GM12878 (cell line): Measurements from ENCODE around the gene UNC13D. TPM values are rescaled to one million over a fixed set of nuclear protein-coding genes. Genes with fewer than 3 reads are reported as not detected.

ENCODE experiments used
- ATAC-seq: fragments of 200-7000 bp; cut with Tn5 transposase; 3 replicates; pipeline ENCODE4 v1.9.1; 2020; ENCODE audit warnings: mild to moderate bottlenecking, moderate library complexity
- BruUV-seq: library from RNA; stranded (reverse); fragments of 400-500 nt; replicated peaks from 2 replicates; lab custom pipeline; 2021; lab: Mats Ljungman, UMichigan
- CTCF ChIA-PET: fragments of 300-600 bp; sonication (Branson Sonifier 250); formaldehyde crosslinking; extraction: SDS; loops from one replicate; lab custom pipeline; 2021; ENCODE audit warnings: inconsistent platforms; lab: Yijun Ruan, JAX
- POLR2A ChIA-PET: fragments of 350-600 bp; formaldehyde crosslinking; extraction: SDS; loops from one replicate; lab custom pipeline; 2021; ENCODE audit warnings: inconsistent platforms; lab: Charles Lee
- RAD21 ChIA-PET: fragments of 300-600 bp; sonication (Branson Sonifier 250); formaldehyde crosslinking; loops from one replicate; lab custom pipeline; 2023; ENCODE audit warnings: antibody characterized with exemption; ENCODE audit not compliant: unreplicated experiment; lab: Charles Lee
- SMC1A ChIA-PET: fragments of 300-600 bp; sonication (Branson Sonifier 250); formaldehyde crosslinking; loops from one replicate; lab custom pipeline; 2023; ENCODE audit not compliant: unreplicated experiment, uncharacterized antibody; lab: Charles Lee
- DNase-seq: peaks from one replicate; pipeline ENCODE4 v3.0.0-alpha.2; 2011; ENCODE audit warnings: low read depth, low spot score
- FAIRE-seq: peaks from 3 replicates; lab custom pipeline; 2011; peaks lifted over from hg19 to GRCh38; lab: Jason Lieb, UNC
- H2AFZ ChIP-seq: 2 replicates; pipeline ENCODE4 v1.6.0; 2011; ENCODE audit warnings: low read depth, low read length, control low read depth; ENCODE audit not compliant: control insufficient read depth
- H3K27ac ChIP-seq: 2 replicates; pipeline ENCODE4 v1.5.1; 2011; ENCODE audit warnings: control low read depth; ENCODE audit not compliant: control insufficient read depth, insufficient read depth
- H3K27me3 ChIP-seq, 2 experiments: replicated peaks in 1 of 2; 2 replicates each; pipeline versions ENCODE4 v1.6.0 to v1.6.1; 2011; ENCODE audit warnings: low read length in 1 of 2; ENCODE audit not compliant: control insufficient read depth in 2 of 2, insufficient read depth in 2 of 2
- H3K36me3 ChIP-seq, 2 experiments: 2 replicates each; pipeline ENCODE4 v1.5.1; 2011; ENCODE audit warnings: low read length in 1 of 2; ENCODE audit not compliant: control insufficient read depth in 2 of 2, insufficient read depth in 2 of 2
- H3K4me1 ChIP-seq: 2 replicates; pipeline ENCODE4 v1.6.1; 2011; ENCODE audit warnings: mild to moderate bottlenecking, low read length, moderate library complexity, mixed read lengths; ENCODE audit not compliant: control insufficient read depth, insufficient read depth
- H3K4me2 ChIP-seq: 2 replicates; pipeline ENCODE4 v1.6.0; 2011; ENCODE audit warnings: control low read depth; ENCODE audit not compliant: control insufficient read depth, insufficient read depth
- H3K4me3 ChIP-seq: fragments of 200-600 bp; sonication (generic); 2 replicates; pipeline ENCODE4 v1.5.1; 2016
- H3K79me2 ChIP-seq: 2 replicates; pipeline ENCODE4 v1.6.0; 2011; ENCODE audit warnings: low read length; ENCODE audit not compliant: control insufficient read depth, insufficient read depth
- H3K9ac ChIP-seq: 2 replicates; pipeline ENCODE4 v1.8.0; 2011; ENCODE audit warnings: low read length, control low read depth, mixed read lengths; ENCODE audit not compliant: control insufficient read depth, insufficient read depth
- H3K9me3 ChIP-seq: replicated peaks from 3 replicates; pipeline ENCODE4 v1.5.1; 2011; ENCODE audit warnings: mild to moderate bottlenecking, low read length; ENCODE audit not compliant: control insufficient read depth, insufficient read depth
- H4K20me1 ChIP-seq: 2 replicates; pipeline ENCODE4 v1.6.0; 2011; ENCODE audit not compliant: control insufficient read depth, insufficient read depth
- ATF7 ChIP-seq: fragments of 450-650 bp; IDR thresholded peaks from 2 replicates; pipeline ENCODE4 v1.6.1; 2016; ENCODE audit warnings: low read depth, mild to moderate bottlenecking
- CREB1 ChIP-seq: IDR thresholded peaks from 2 replicates; pipeline ENCODE4 v1.6.1; 2012; ENCODE audit warnings: low read depth, mild to moderate bottlenecking, inconsistent platforms
- EED ChIP-seq: sonication (generic); IDR thresholded peaks from 2 replicates; pipeline ENCODE4 v1.6.1; 2016; ENCODE audit warnings: antibody characterized with exemption, low read depth
- IKZF2 ChIP-seq, 2 experiments: fragments of 450-650 bp; IDR thresholded peaks; 2 replicates each; pipeline ENCODE4 v1.6.1; 2017; ENCODE audit warnings: mild to moderate bottlenecking in 2 of 2, moderate library complexity in 2 of 2
- NFIC ChIP-seq: IDR thresholded peaks from 2 replicates; pipeline ENCODE4 v1.6.1; 2012; ENCODE audit warnings: low read depth, mild to moderate bottlenecking, inconsistent platforms, low read length, moderate library complexity
- PAX8 ChIP-seq: fragments of 450-650 bp; IDR thresholded peaks from 2 replicates; pipeline ENCODE4 v1.6.1; 2017; ENCODE audit warnings: mild to moderate bottlenecking, moderate library complexity
- RCOR1 ChIP-seq: conservative IDR thresholded peaks from 2 replicates; pipeline ENCODE4 v1.6.1; 2012; ENCODE audit warnings: low read depth, low read length, improper control_type of control experiment
- RFX5 ChIP-seq: IDR thresholded peaks from 2 replicates; pipeline ENCODE4 v1.6.1; 2011; ENCODE audit warnings: low read depth, low read length, improper control_type of control experiment
- ZBTB40 ChIP-seq: fragments of 450-650 bp; IDR thresholded peaks from 2 replicates; pipeline ENCODE4 v1.6.1; 2016; ENCODE audit warnings: mild to moderate bottlenecking, moderate library complexity, borderline replicate concordance
- ZNF207 ChIP-seq: fragments of 450-650 bp; IDR thresholded peaks from 2 replicates; pipeline ENCODE4 v1.6.1; 2014; ENCODE audit warnings: antibody characterized with exemption, mild to moderate bottlenecking, borderline replicate concordance
- ZNF24 ChIP-seq: fragments of 450-650 bp; IDR thresholded peaks from 2 replicates; pipeline ENCODE4 v1.6.1; 2017; ENCODE audit warnings: antibody characterized with exemption, mild to moderate bottlenecking
- WGBS: methylation state at CpG from one replicate; pipeline ENCODE4 v1.1.6; 2016; ENCODE audit warnings: low lambda C conversion rate; ENCODE audit not compliant: insufficient replicate concordance, insufficient coverage; ENCODE audit errors: missing lambda C conversion rate; 5-methylcytosine and 5-hydroxymethylcytosine counted together
- in situ Hi-C: fragments of 300-500 bp; cut with MboI; formaldehyde crosslinking; loops from 9 replicates; pipeline ENCODE4 v1.14.3; 2018; ENCODE audit warnings: mixed read lengths
- intact Hi-C: fragments of 100-400 bp; cut with micrococcal nuclease; formaldehyde crosslinking; loops from one replicate; pipeline ENCODE4 v1.14.2; 2022; ENCODE audit not compliant: unreplicated experiment
- polyA plus RNA-seq, 11 experiments: library from polyadenylated mRNA; depleted of rRNA in 4 of 11; unstranded in 6 of 11; stranded (reverse) in 5 of 11; fragments of >200 nt; fragmentation: Nextera tagmentation in 4 of 11; fragmentation: Illumina TruSeq in 1 of 11; extraction: Ambion mirVana in 4 of 11; extraction: Trizol in 1 of 11; gene quantifications; 1 replicate in 1 of 11; 2 replicates in 10 of 11; pipeline versions ENCODE4 v1.2.1 to v1.2.3, GENCODE V29; 2011 to 2016; ENCODE audit warnings: inconsistent platforms in 2 of 11, missing spikeins in 2 of 11, low read depth in 1 of 11
- total RNA-seq, 4 experiments: library from RNA; depleted of rRNA in 3 of 4; stranded (reverse); fragments of >200 nt in 3 of 4; fragmentation: Illumina TruSeq in 1 of 4; extraction: Trizol in 1 of 4; gene quantifications; 2 replicates each; pipeline versions ENCODE4 v1.2.1 to v1.2.3, GENCODE V29; 2013 to 2021
- TF ChIP-seq, protein P1 (sequence below): fragments of 450-650 bp; conservative IDR thresholded peaks from 2 replicates; pipeline ENCODE4 v1.6.1; 2017; ENCODE audit warnings: mild to moderate bottlenecking, moderate library complexity

UNC13D gene
- total and polyA plus RNA-seq, 10 of the 15 experiments (the other 5 are each of a cell fraction or from before 2014, with no cell fraction given): 0.32 to 63.9 (median 25.2) TPM

DNA sequence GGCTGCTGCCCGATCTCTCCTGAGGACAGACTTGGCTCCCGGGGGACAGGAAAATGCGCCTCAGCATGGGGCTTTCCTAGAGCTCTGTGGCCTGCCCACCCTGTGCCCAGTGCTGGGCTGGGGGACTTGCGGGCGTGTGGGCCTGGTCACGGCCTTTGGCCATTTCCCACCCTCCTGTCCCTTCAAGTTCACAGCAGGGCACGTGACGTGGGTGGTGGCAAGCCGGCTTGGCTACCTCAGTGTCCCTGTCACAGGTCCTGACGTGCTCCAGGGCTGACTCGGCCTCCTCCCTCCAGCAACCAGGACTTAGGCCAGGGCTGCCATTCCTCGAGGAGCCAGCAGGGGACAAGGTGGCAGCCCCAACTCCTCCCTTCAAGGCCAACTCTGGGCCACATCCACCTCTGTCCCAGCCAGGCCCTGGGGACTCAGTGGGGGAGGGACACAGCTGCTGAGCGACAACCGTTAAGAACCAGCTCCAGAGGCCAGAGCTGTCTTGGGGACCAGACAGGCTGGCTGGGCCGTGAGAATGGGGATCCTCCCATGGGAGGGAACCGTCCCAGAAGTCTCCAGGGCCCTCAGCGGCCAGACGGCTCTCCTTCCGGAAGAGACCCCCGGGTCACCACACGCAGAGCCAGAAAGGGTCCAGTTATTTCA is 981 bp upstream of the UNC13D start:
- BruUV-seq: no TSS peak
- Histone ChIP-seq H3K4me1 (peaks cover 14% of the 10 kb centered on the region), H3K36me3 (peaks cover 0 to 7% of the 10 kb centered on the region in 2 experiments; a peak in 3 of 4 replicates)
- TF ChIP-seq RCOR1 (0 out of 2 replicates have a peak, but pooled peaks have one; percentile 78), EED (no peak), ZNF207 (peak; percentile 59; the same call in 1 of the 2 replicates), CREB1 (peak; percentile 17; the same call in 1 of the 2 replicates), ATF7 (0 out of 2 replicates have a peak, but pooled peaks have one; percentile 11), NFIC (no peak), RFX5 (no peak), ZNF24 (no peak), IKZF2 (IDR thresholded peaks at IDR 0.05) (peak; percentile 54 to 74; a peak in 3 of 4 replicates), PAX8 (no peak), ZBTB40 (peak; percentile 27; the same call in 1 of the 2 replicates)
- TF ChIP-seq, protein P1, sequence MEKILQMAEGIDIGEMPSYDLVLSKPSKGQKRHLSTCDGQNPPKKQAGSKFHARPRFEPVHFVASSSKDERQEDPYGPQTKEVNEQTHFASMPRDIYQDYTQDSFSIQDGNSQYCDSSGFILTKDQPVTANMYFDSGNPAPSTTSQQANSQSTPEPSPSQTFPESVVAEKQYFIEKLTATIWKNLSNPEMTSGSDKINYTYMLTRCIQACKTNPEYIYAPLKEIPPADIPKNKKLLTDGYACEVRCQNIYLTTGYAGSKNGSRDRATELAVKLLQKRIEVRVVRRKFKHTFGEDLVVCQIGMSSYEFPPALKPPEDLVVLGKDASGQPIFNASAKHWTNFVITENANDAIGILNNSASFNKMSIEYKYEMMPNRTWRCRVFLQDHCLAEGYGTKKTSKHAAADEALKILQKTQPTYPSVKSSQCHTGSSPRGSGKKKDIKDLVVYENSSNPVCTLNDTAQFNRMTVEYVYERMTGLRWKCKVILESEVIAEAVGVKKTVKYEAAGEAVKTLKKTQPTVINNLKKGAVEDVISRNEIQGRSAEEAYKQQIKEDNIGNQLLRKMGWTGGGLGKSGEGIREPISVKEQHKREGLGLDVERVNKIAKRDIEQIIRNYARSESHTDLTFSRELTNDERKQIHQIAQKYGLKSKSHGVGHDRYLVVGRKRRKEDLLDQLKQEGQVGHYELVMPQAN: 0 out of 2 replicates have a peak, but pooled peaks have one; percentile 16

More for the DNA sequence above, 981 bp upstream of the UNC13D start:
- SMC1A ChIA-PET: interaction anchor here (0.7 to 3.2 kb wide), 10 partner anchors 9 to 83 kb away, joined by 3 to 18 read pairs (median 5); partner anchors contain the start of genes TRIM65, UNK and WBP2
- intact Hi-C loops (no loop called here), in situ Hi-C loops (no loop called here)
- POLR2A ChIA-PET: interaction anchor here (0.5 to 4.5 kb wide), 24 partner anchors 9 to 510 kb away, joined by 3 to 42 read pairs (median 4); partner anchors contain the start of genes GALK1, RECQL5, TRIM65 and UNK
- H2AFZ ChIP-seq: peak overlapping the region; percentile 66
- RAD21 ChIA-PET: interaction anchor here (1.1 to 3.6 kb wide), 13 partner anchors 10 to 92 kb away, joined by 3 to 21 read pairs (median 6); partner anchors contain the start of genes GALK1, TRIM47, TRIM65 and UNK
- FAIRE-seq (peak; percentile 95), ATAC-seq (peak; percentile 89), DNase-seq (peak; percentile 81)
- no peaks in the 10 kb centered on the region for H4K20me1 ChIP-seq
- peak overlapping the region; percentile 77; the same call in 1 of the 2 replicates for H3K4me3 ChIP-seq
- peaks cover 18% of the 10 kb centered on the region for H3K79me2 ChIP-seq
- no peaks in the 10 kb centered on the region for H3K9me3 ChIP-seq
- WGBS: 2% methylated on average over 21 of the region's 21 CpGs
- peak overlapping the region; percentile 93 for H3K4me2 ChIP-seq
- H3K9ac ChIP-seq: peak overlapping the region; percentile 98; the same call in 1 of the 2 replicates
- CTCF ChIA-PET: interaction anchor here (0.6 to 8.7 kb wide), 16 partner anchors 8 to 92 kb away, joined by 3 to 117 read pairs (median 5); partner anchors contain the start of genes GALK1, TRIM47, TRIM65 and WBP2
- peak overlapping the region; percentile 93 for H3K27ac ChIP-seq
- no peaks in the 10 kb centered on the region for H3K27me3 ChIP-seq
